ENCODE measurements around the gene GALM. TPM values are rescaled to one million over a fixed set of nuclear protein-coding genes. Genes with fewer than 3 reads are reported as not detected.

The GALM gene
- polyA plus RNA-seq, 12 donors, result 8.9 to 18.4 (median 12.4) TPM; not detected in 1

DNA sequence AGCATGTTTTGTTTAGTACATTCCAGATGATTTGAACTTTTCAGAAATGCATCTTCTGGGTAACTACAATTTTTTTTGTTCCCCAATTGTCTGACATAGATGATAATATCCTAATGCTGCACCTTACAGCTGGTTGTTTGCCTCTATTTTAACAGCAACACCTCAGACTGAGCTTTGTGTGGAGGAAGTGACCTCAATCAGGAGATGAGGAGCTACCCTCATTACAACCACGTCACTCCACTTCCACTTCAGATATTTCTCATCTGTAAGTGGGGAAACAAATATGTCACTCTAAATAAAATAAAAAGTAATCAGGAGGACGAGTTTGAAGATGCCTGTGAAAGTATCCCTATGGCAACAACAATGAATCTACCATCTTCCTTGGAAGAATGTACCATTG, 97.3 kb downstream of the GALM start:
- no peak for DNase-seq

DNA sequence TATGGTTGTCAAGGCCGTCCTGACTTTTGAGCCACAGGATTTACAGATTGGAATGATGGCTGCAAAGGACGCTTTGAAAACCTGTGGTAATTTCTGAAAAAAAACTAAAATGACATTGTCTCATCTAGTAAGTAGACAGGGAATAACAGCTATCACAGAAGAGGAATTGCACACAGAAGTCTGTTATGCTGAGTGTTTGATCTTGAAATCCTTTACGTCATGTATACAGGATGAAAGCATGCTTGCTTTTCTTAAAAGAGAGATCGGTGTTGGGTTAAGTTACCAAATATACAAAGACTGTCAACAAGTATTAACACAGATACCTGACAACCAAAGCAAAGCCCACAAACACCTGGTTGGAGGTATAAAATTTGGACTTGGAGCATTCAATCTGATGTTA, 97.8 kb downstream of the GALM start:
- no peak for DNase-seq

GRCh38 chr2:38765149-38765548, 99.2 kb downstream of the GALM start:
- DNase-seq, result no peak

DNA sequence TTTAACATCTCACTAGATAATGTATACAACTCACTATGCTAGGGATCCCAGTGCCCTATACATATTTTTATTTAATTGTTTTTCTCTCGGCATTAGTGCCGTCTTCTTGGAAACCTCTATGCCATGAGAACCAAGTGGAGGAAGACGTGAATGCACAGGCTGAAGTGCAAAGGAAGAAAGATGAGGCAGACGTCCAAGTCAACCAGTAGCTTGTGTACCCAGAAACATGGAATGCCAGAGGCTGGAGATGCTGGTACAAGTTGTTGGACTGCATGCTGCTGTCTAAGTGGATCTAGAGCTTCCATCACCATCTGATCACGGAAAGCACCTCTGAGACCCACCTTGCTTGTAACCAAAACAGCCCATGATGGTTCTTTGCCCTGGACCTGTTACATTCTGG, 99.6 kb downstream of the GALM start:
- no peak for DNase-seq

DNA sequence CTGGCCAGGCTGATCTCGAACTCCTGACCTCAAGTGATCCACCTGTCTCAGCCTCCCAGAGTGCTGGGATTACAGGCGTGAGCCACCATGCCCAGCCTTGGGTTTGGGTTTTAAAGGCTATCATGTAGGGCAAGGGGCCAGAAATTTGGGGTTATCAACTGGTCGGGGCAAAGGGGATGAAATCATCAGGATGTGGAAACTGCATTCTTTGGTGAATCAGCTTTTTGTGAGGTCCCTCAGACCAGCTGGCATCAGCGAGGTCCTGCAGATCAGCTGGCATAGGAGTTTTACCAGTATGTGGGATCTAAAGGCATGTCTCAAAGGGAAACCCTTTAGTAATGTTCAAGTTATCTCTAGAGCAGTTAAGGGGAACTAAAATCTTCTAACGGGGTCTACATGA, 105.7 kb downstream of the GALM start:
- no peak for DNase-seq

DNA sequence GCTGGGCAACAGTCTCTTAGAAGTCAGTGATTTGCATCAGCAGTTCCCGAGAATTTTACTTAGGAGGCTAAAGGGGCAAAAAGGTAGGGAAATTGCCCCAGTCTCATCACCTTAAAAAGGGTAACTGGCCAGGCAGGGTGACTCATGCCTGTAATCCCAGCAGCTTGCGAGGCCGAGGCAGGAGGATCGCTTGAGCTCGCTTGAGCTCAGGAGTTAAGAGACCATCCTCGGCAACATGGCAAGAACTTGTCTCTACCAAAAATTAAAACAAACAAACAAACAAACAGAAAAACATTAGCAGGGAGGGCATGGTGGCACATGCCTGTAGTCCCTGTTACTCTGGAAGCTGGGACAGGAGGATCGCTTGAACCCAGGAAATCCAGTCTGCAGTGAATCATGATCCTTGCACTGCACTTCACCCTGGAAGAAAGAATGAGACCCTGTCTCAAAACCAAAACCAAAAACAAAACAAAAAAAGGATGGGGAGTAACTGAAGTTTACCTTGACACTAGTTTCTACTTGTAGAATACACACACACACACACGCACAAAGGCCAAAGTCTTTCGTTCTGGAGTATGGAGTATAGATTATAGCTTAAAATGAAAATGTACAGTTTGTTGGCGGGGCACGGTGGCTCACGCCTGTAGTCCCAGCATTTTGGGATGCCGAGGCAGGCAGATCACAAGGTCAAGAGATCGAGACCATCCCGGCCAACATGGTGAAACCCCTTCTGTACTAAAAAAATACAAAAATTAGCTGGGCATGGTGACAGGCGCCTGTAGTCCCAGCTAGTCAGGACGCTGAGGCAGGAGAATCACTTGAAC, 109.4 kb downstream of the GALM start:
- DNase-seq, result no peak

GRCh38 chr2:38775921-38776225, 110.0 kb downstream of the GALM start:
- no peak for DNase-seq

- DNase-seq, result no peak
Observed at GRCh38 chr2:38776531-38776930, 110.6 kb downstream of the GALM start.

DNA sequence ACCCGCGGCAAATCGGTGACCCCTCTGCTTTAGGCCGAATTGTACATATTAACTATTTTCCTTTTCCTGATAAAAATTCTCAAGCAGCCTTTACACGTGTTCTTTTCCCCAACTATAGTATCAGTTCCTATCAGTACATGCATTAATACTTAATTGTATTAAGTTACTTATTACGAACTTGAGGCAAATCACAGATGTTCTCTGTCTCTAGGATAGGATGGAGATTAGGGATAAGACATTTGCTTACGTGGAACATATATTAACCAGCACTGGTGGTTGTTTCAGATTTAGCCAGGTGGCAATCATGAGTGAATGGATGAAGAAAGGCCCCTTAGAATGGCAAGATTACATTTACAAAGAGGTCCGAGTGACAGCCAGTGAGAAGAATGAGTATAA, 112.8 kb downstream of the GALM start:
- no peak for DNase-seq

- DNase-seq, result no peak
Observed at GRCh38 chr2:38783586-38783985, 117.7 kb downstream of the GALM start.

Other genes starting within 250 kb of the GALM start
- gene HNRNPLL, start 63.2 kb upstream of the GALM start, polyA plus RNA-seq (ENCODE audit: insufficient read length in 12 of 12), result 10 to 100 TPM in 11 of 12 donors, not detected in 1; 21.9 to 46.2 (median 37.7) TPM
- 100 to 1,000 TPM in 8 of 12 donors, 10 to 100 TPM in 3, not detected in 1; 87.4 to 148 (median 125) TPM for gene SRSF7, start 85.2 kb downstream of the GALM start, polyA plus RNA-seq (ENCODE audit: insufficient read length in 12 of 12)
- gene GEMIN6, start 112.1 kb downstream of the GALM start, polyA plus RNA-seq (ENCODE audit: insufficient read length in 12 of 12), result 10 to 100 TPM in 11 of 12 donors, not detected in 1; 10.1 to 17.2 (median 15.3) TPM
- gene DHX57, start 209.8 kb downstream of the GALM start, polyA plus RNA-seq (ENCODE audit: insufficient read length in 12 of 12), result 10 to 100 TPM in 11 of 12 donors, not detected in 1; 16.5 to 44.3 (median 22.5) TPM
- 10 to 100 TPM in 9 of 12 donors, 1 to 10 TPM in 1, not detected in 2; 9.2 to 21.1 (median 13.8) TPM for gene MORN2, start 209.9 kb downstream of the GALM start, polyA plus RNA-seq (ENCODE audit: insufficient read length in 12 of 12)
- gene ARHGEF33, start 223.8 kb downstream of the GALM start, polyA plus RNA-seq (ENCODE audit: insufficient read length in 12 of 12), result 1 to 10 TPM in 6 of 12 donors, under 1 TPM in 4, not detected in 2; 0.81 to 1.9 (median 1.2) TPM

All from muscle of arm (tissue), 12 donors.